HEK293 (cell line): ENCODE data around the gene DHRS7B.

Experiments used
- CTCF ChIA-PET: fragments of 350-600 bp; formaldehyde crosslinking; extraction: SDS; loops from one replicate; lab custom pipeline; 2021; ENCODE audit warnings: antibody characterized with exemption; lab: Yijun Ruan, JAX
- POLR2A ChIA-PET: fragments of 300-600 bp; formaldehyde crosslinking; extraction: SDS; loops from one replicate; lab custom pipeline; 2020; ENCODE audit warnings: antibody characterized with exemption, inconsistent platforms; lab: Yijun Ruan, JAX
- H3K27ac ChIP-seq: fragments of 200-500 bp; sonication (Bioruptor generic); 2 replicates; pipeline ENCODE4 v1.5.1; 2014; ENCODE audit warnings: low read depth, low read length, control low read depth, inconsistent platforms; ENCODE audit errors: extremely low read depth
- H3K36me3 ChIP-seq, 2 experiments: fragments of 200-500 bp in 1 of 2; sonication (Bioruptor generic) in 1 of 2; 1 replicate in 1 of 2; 2 replicates in 1 of 2; pipeline ENCODE4 v1.5.1; 2014 to 2017; ENCODE audit warnings: inconsistent platforms in 2 of 2, low read length in 2 of 2; ENCODE audit not compliant: control insufficient read depth in 2 of 2, insufficient read depth in 1 of 2
- H3K4me1 ChIP-seq: fragments of 200-500 bp; sonication (Bioruptor generic); 2 replicates; pipeline ENCODE4 v1.5.1; 2014; ENCODE audit warnings: mild to moderate bottlenecking, low read length, inconsistent platforms; ENCODE audit not compliant: control insufficient read depth, insufficient read depth
- H3K4me3 ChIP-seq: 2 replicates; pipeline ENCODE4 v1.5.1; 2011; ENCODE audit warnings: low read depth, mild to moderate bottlenecking, control low read depth, low read length, moderate library complexity
- H3K9me3 ChIP-seq: fragments of 200-500 bp; sonication (Bioruptor generic); 2 replicates; pipeline ENCODE4 v1.5.1; 2014; ENCODE audit warnings: low read depth, low read length, inconsistent platforms; ENCODE audit not compliant: control insufficient read depth, insufficient read depth
- EGR2 ChIP-seq: fragments of 450-650 bp; formaldehyde crosslinking; IDR thresholded peaks from 2 replicates; pipeline ENCODE4 v1.5.1; 2016; ENCODE audit warnings: low read depth, missing biosample characterization, missing genetic modification characterization
- HIC1 ChIP-seq: fragments of 450-650 bp; formaldehyde crosslinking; IDR thresholded peaks from 2 replicates; pipeline ENCODE4 v1.5.1; 2016; ENCODE audit warnings: missing biosample characterization, missing genetic modification characterization
- HOXA7 ChIP-seq: sonication (generic); formaldehyde crosslinking; IDR thresholded peaks from 2 replicates; pipeline ENCODE4 v1.8.1; 2022; ENCODE audit warnings: missing genetic modification reagents, borderline replicate concordance
- KLF1 ChIP-seq: fragments of 450-650 bp; formaldehyde crosslinking; IDR thresholded peaks from 2 replicates; pipeline ENCODE4 v1.5.1; 2016; ENCODE audit warnings: missing biosample characterization, missing genetic modification characterization
- KLF17 ChIP-seq: fragments of 450-650 bp; formaldehyde crosslinking; IDR thresholded peaks from 2 replicates; pipeline ENCODE4 v1.5.1; 2016; ENCODE audit warnings: missing biosample characterization, missing genetic modification characterization
- RBAK ChIP-seq: fragments of 450-650 bp; formaldehyde crosslinking; IDR thresholded peaks from 2 replicates; pipeline ENCODE4 v1.5.1; 2016; ENCODE audit warnings: missing biosample characterization, missing genetic modification characterization
- REPIN1 ChIP-seq: fragments of 450-650 bp; formaldehyde crosslinking; IDR thresholded peaks from 2 replicates; pipeline ENCODE4 v1.5.1; 2017; ENCODE audit warnings: missing biosample characterization, missing genetic modification characterization, low read depth
- SETDB1 ChIP-seq: IDR thresholded peaks from one replicate; pipeline ENCODE4 v1.6.1; 2017; ENCODE audit warnings: mild to moderate bottlenecking, low read length, moderate library complexity, mixed read lengths; ENCODE audit not compliant: insufficient read length
- SP3 ChIP-seq: fragments of 450-650 bp; formaldehyde crosslinking; IDR thresholded peaks from 2 replicates; pipeline ENCODE4 v1.5.1; 2016; ENCODE audit warnings: missing biosample characterization, missing genetic modification characterization
- ZBTB44 ChIP-seq: fragments of 450-650 bp; IDR thresholded peaks from 2 replicates; pipeline ENCODE4 v1.5.1; 2018; ENCODE audit warnings: missing biosample characterization, mild to moderate bottlenecking, missing genetic modification characterization
- ZBTB48 ChIP-seq: fragments of 450-650 bp; formaldehyde crosslinking; IDR thresholded peaks from 2 replicates; pipeline ENCODE4 v1.5.1; 2016; ENCODE audit warnings: missing biosample characterization, missing genetic modification characterization
- ZEB2 ChIP-seq: fragments of 450-650 bp; formaldehyde crosslinking; IDR thresholded peaks from 2 replicates; pipeline ENCODE4 v1.5.1; 2016; ENCODE audit warnings: missing biosample characterization, missing genetic modification characterization
- ZFHX2 ChIP-seq: fragments of 450-650 bp; formaldehyde crosslinking; conservative IDR thresholded peaks from 2 replicates; pipeline ENCODE4 v1.5.1; 2016; ENCODE audit warnings: missing biosample characterization, missing genetic modification characterization
- ZNF10 ChIP-seq: fragments of 450-650 bp; formaldehyde crosslinking; IDR thresholded peaks from 2 replicates; pipeline ENCODE4 v1.5.1; 2017; ENCODE audit warnings: missing biosample characterization, missing genetic modification characterization
- ZNF155 ChIP-seq: fragments of 450-650 bp; formaldehyde crosslinking; IDR thresholded peaks from 2 replicates; pipeline ENCODE4 v1.5.1; 2016; ENCODE audit warnings: missing biosample characterization, missing genetic modification characterization
- ZNF175 ChIP-seq: fragments of 450-650 bp; formaldehyde crosslinking; IDR thresholded peaks from 2 replicates; pipeline ENCODE4 v1.5.1; 2016; ENCODE audit warnings: missing biosample characterization, missing genetic modification characterization
- ZNF2 ChIP-seq: fragments of 450-650 bp; formaldehyde crosslinking; IDR thresholded peaks from 2 replicates; pipeline ENCODE4 v1.5.1; 2016; ENCODE audit warnings: missing biosample characterization, missing genetic modification characterization
- ZNF248 ChIP-seq: fragments of 450-650 bp; formaldehyde crosslinking; IDR thresholded peaks from 2 replicates; pipeline ENCODE4 v1.5.1; 2017; ENCODE audit warnings: missing biosample characterization, missing genetic modification characterization
- ZNF37A ChIP-seq: fragments of 450-650 bp; IDR thresholded peaks from 2 replicates; pipeline ENCODE4 v1.5.1; 2018; ENCODE audit warnings: missing biosample characterization, missing genetic modification characterization
- ZNF48 ChIP-seq: fragments of 450-650 bp; formaldehyde crosslinking; IDR thresholded peaks from 2 replicates; pipeline ENCODE4 v1.5.1; 2016; ENCODE audit warnings: missing biosample characterization, missing genetic modification characterization
- ZNF555 ChIP-seq: fragments of 450-650 bp; formaldehyde crosslinking; conservative IDR thresholded peaks from 2 replicates; pipeline ENCODE4 v1.5.1; 2017; ENCODE audit warnings: missing biosample characterization, mild to moderate bottlenecking, missing genetic modification characterization, inconsistent platforms
- ZNF596 ChIP-seq: fragments of 450-650 bp; IDR thresholded peaks from 2 replicates; pipeline ENCODE4 v1.5.0; 2018; ENCODE audit warnings: missing biosample characterization, mild to moderate bottlenecking, missing genetic modification characterization, moderate library complexity
- ZNF610 ChIP-seq: fragments of 450-650 bp; formaldehyde crosslinking; IDR thresholded peaks from 2 replicates; pipeline ENCODE4 v1.5.1; 2016; ENCODE audit warnings: missing biosample characterization, missing genetic modification characterization, borderline replicate concordance
- ZNF660 ChIP-seq: fragments of 450-650 bp; IDR thresholded peaks from 2 replicates; pipeline ENCODE4 v1.5.1; 2018; ENCODE audit warnings: missing biosample characterization, mild to moderate bottlenecking, missing genetic modification characterization
- ZNF768 ChIP-seq: fragments of 450-650 bp; formaldehyde crosslinking; IDR thresholded peaks from 2 replicates; pipeline ENCODE4 v1.5.1; 2018; ENCODE audit warnings: missing biosample characterization, mild to moderate bottlenecking, missing genetic modification characterization
- ZSCAN16 ChIP-seq: fragments of 450-650 bp; formaldehyde crosslinking; IDR thresholded peaks from 2 replicates; pipeline ENCODE4 v1.5.1; 2016; ENCODE audit warnings: missing biosample characterization, missing genetic modification characterization
- TF ChIP-seq, protein P1 (sequence below): fragments of 450-650 bp; formaldehyde crosslinking; IDR thresholded peaks from 2 replicates; pipeline ENCODE4 v1.5.1; 2016; ENCODE audit warnings: missing biosample characterization, missing genetic modification characterization
- TF ChIP-seq, protein P2 (sequence below): IDR thresholded peaks from 2 replicates; pipeline ENCODE4 v1.6.1; 2011; ENCODE audit warnings: mild to moderate bottlenecking, low read depth, low read length, borderline replicate concordance
- TF ChIP-seq, protein P3 (sequence below): fragments of 450-650 bp; formaldehyde crosslinking; IDR thresholded peaks from 2 replicates; pipeline ENCODE4 v1.5.1; 2016; ENCODE audit warnings: missing biosample characterization, missing genetic modification characterization

DHRS7B gene

GRCh38 chr17:21173543-21173942, 46.8 kb downstream of the DHRS7B start:
- no peak overlapping the region for H3K27ac ChIP-seq
- TF ChIP-seq ZNF48 (tag by site-specific recombination) = no peak
- TF ChIP-seq, protein P1, sequence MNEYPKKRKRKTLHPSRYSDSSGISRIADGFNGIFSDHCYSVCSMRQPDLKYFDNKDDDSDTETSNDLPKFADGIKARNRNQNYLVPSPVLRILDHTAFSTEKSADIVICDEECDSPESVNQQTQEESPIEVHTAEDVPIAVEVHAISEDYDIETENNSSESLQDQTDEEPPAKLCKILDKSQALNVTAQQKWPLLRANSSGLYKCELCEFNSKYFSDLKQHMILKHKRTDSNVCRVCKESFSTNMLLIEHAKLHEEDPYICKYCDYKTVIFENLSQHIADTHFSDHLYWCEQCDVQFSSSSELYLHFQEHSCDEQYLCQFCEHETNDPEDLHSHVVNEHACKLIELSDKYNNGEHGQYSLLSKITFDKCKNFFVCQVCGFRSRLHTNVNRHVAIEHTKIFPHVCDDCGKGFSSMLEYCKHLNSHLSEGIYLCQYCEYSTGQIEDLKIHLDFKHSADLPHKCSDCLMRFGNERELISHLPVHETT (tag by site-specific recombination) = no peak
- TF ChIP-seq ZNF596 (tag by site-specific recombination) = no peak
- TF ChIP-seq ZNF2 (tag by site-specific recombination) = no peak
- no peak for TF ChIP-seq KLF1 (tag by site-specific recombination)
- TF ChIP-seq ZNF37A (tag by site-specific recombination) = no peak
- TF ChIP-seq ZNF155 = no peak
- TF ChIP-seq ZBTB48 (tag by site-specific recombination) = no peak
- TF ChIP-seq ZSCAN16 = no peak
- no peak for TF ChIP-seq SP3 (tag by site-specific recombination)
- no peak for TF ChIP-seq ZEB2 (tag by site-specific recombination)
- TF ChIP-seq ZBTB44 = no peak
- no peak for TF ChIP-seq HOXA7
- POLR2A ChIA-PET = interaction anchor here (0.6 kb wide), 1 partner anchor 1471 kb away, joined by 4 read pairs; no protein-coding TSS in a partner anchor
- CTCF ChIA-PET = interaction anchor here (0.6 kb wide), 1 partner anchor 9 kb away, joined by 4 read pairs; no protein-coding TSS in a partner anchor
- H3K4me3 ChIP-seq = no peak overlapping the region
- peaks cover 0 to 32% of the 10 kb centered on the region in 2 experiments; a peak in 2 of 3 replicates for H3K36me3 ChIP-seq
- H3K4me1 ChIP-seq = no peaks in the 10 kb centered on the region
- no peaks in the 10 kb centered on the region for H3K9me3 ChIP-seq

DNA sequence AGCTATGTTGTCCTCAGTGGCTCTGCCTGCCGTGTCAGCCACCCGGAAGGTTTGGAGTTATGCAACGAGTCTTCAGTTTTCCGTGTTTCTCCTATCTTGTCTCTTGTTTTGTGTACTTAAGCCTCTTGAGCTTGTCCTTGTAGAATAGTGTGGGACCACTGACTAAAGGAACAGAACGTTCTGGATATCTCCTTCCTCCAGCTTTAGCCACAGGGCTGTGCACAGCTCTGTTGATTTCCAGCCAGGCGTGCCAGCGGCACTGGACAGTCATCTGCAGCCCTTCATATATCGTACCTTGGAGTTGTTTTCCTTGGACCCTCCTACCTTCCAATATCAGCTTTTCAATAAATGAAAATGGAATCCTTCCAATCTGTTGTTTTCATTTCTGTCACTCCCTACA, 47.4 kb downstream of the DHRS7B start:
- POLR2A ChIA-PET = interaction anchor here (0.6 kb wide), 1 partner anchor 1472 kb away, joined by 4 read pairs; no protein-coding TSS in a partner anchor

More for the DNA sequence above, 47.4 kb downstream of the DHRS7B start:
- H3K36me3 ChIP-seq = peaks cover 0 to 34% of the 10 kb centered on the region in 2 experiments; a peak in 2 of 3 replicates
- H3K4me3 ChIP-seq = no peak overlapping the region
- TF ChIP-seq HIC1 (no peak), SETDB1 (no peak), ZNF175 (no peak), ZNF660 (tag by site-specific recombination) (no peak), KLF17 (no peak), EGR2 (tag by site-specific recombination) (no peak), ZFHX2 (tag by site-specific recombination) (no peak), ZNF768 (no peak), ZNF610 (tag by site-specific recombination) (no peak), ZNF248 (tag by site-specific recombination) (no peak), ZNF555 (no peak), ZNF10 (tag by site-specific recombination) (no peak), REPIN1 (tag by site-specific recombination) (no peak), RBAK (tag by site-specific recombination) (no peak)
- TF ChIP-seq, protein P2, sequence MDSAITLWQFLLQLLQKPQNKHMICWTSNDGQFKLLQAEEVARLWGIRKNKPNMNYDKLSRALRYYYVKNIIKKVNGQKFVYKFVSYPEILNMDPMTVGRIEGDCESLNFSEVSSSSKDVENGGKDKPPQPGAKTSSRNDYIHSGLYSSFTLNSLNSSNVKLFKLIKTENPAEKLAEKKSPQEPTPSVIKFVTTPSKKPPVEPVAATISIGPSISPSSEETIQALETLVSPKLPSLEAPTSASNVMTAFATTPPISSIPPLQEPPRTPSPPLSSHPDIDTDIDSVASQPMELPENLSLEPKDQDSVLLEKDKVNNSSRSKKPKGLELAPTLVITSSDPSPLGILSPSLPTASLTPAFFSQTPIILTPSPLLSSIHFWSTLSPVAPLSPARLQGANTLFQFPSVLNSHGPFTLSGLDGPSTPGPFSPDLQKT = no peak
- TF ChIP-seq, protein P3, sequence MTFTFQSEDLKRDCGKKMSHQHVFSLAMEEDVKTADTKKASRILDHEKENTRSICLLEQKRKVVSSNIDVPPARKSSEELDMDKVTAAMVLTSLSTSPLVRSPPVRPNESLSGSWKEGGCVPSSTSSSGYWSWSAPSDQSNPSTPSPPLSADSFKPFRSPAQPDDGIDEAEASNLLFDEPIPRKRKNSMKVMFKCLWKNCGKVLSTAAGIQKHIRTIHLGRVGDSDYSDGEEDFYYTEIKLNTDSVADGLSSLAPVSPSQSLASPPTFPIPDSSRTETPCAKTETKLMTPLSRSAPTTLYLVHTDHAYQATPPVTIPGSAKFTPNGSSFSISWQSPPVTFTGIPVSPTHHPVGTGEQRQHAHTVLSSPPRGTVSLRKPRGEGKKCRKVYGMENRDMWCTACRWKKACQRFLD = no peak
- H3K27ac ChIP-seq = no peak overlapping the region
- no peaks in the 10 kb centered on the region for H3K9me3 ChIP-seq
- H3K4me1 ChIP-seq = no peaks in the 10 kb centered on the region
- CTCF ChIA-PET = interaction anchor here (0.6 kb wide), 1 partner anchor 10 kb away, joined by 4 read pairs; no protein-coding TSS in a partner anchor
